WI38 (cell line): ENCODE results near the gene RASSF4.

Experiments used
- H3K4me3 ChIP-seq: 2 replicates; pipeline ENCODE4 v1.5.1; 2011; ENCODE audit warnings: low read depth, mild to moderate bottlenecking, control low read depth, low read length
- CTCF ChIP-seq: IDR thresholded peaks from 2 replicates; pipeline ENCODE4 v1.5.1; 2012; ENCODE audit warnings: low read depth, mild to moderate bottlenecking, control low read depth, low read length

RASSF4 gene

GRCh38 chr10:44949915-44950314 lies 9.7 kb upstream of the RASSF4 start:
- no peak overlapping the region for H3K4me3 ChIP-seq
- no peak for TF ChIP-seq CTCF

GRCh38 chr10:44950326-44951225 lies 9.0 kb upstream of the RASSF4 start:
- no peak overlapping the region for H3K4me3 ChIP-seq
- TF ChIP-seq CTCF: no peak

GRCh38 chr10:44951576-44952226 lies 7.9 kb upstream of the RASSF4 start:
- no peak for TF ChIP-seq CTCF
- H3K4me3 ChIP-seq: no peak overlapping the region

- H3K4me3 ChIP-seq: no peak overlapping the region
- no peak for TF ChIP-seq CTCF
Measured at GRCh38 chr10:44952779-44953231, 6.8 kb upstream of the RASSF4 start.

- no peak overlapping the region for H3K4me3 ChIP-seq
- no peak for TF ChIP-seq CTCF
Measured at GRCh38 chr10:44954042-44954441, 5.6 kb upstream of the RASSF4 start.

- TF ChIP-seq CTCF: no peak
Measured at GRCh38 chr10:44954962-44955361, 4.6 kb upstream of the RASSF4 start.

More at GRCh38 chr10:44954962-44955361, 4.6 kb upstream of the RASSF4 start:
- no peak overlapping the region for H3K4me3 ChIP-seq
